GM23248 (cell line): ENCODE measurements around the gene MEG3. TPM values are rescaled to one million over a fixed set of nuclear protein-coding genes. Genes with fewer than 3 reads are reported as not detected.

Experiments used
- DNase-seq: peaks from one replicate; pipeline ENCODE4 v3.0.0-alpha.2; 2015
- H2AFZ ChIP-seq: fragments of 200-600 bp; sonication (generic); 2 replicates; pipeline ENCODE4 v1.6.1; 2016; ENCODE audit warnings: antibody characterized with exemption
- H3F3A ChIP-seq: fragments of 200-600 bp; sonication (generic); 2 replicates; pipeline ENCODE4 v1.6.1; 2016; ENCODE audit warnings: mild to moderate bottlenecking, antibody characterized with exemption, mixed run types; ENCODE audit not compliant: insufficient read depth
- H3K27ac ChIP-seq: fragments of 200-600 bp; sonication (generic); 2 replicates; pipeline ENCODE4 v1.5.1; 2016; ENCODE audit warnings: mild to moderate bottlenecking
- H3K27me3 ChIP-seq: fragments of 200-600 bp; sonication (generic); replicated peaks from 2 replicates; pipeline ENCODE4 v1.6.1; 2016; ENCODE audit warnings: mild to moderate bottlenecking; ENCODE audit not compliant: insufficient read depth
- H3K36me3 ChIP-seq: fragments of 200-600 bp; sonication (generic); 2 replicates; pipeline ENCODE4 v1.6.1; 2016; ENCODE audit warnings: low read depth, mild to moderate bottlenecking
- H3K4me1 ChIP-seq: fragments of 200-600 bp; sonication (generic); 2 replicates; pipeline ENCODE4 v1.6.1; 2016; ENCODE audit warnings: mild to moderate bottlenecking; ENCODE audit not compliant: insufficient read depth
- H3K4me2 ChIP-seq: fragments of 200-600 bp; sonication (generic); one replicate; pipeline ENCODE4 v1.6.1; 2016; ENCODE audit warnings: mild to moderate bottlenecking; ENCODE audit not compliant: unreplicated experiment
- H3K4me3 ChIP-seq: fragments of 200-600 bp; sonication (generic); 2 replicates; pipeline ENCODE4 v1.5.1; 2016; ENCODE audit warnings: mild to moderate bottlenecking
- H3K79me2 ChIP-seq: fragments of 200-600 bp; sonication (generic); 2 replicates; pipeline ENCODE4 v1.6.1; 2016; ENCODE audit warnings: mild to moderate bottlenecking; ENCODE audit not compliant: insufficient read depth
- H3K9ac ChIP-seq: fragments of 200-600 bp; sonication (generic); 2 replicates; pipeline ENCODE4 v1.6.1; 2016; ENCODE audit warnings: mild to moderate bottlenecking
- H3K9me2 ChIP-seq: fragments of 200-600 bp; sonication (generic); 2 replicates; pipeline ENCODE4 v1.6.1; 2016; ENCODE audit warnings: mixed run types, mild to moderate bottlenecking, moderate library complexity; ENCODE audit not compliant: insufficient read depth
- H3K9me3 ChIP-seq: fragments of 200-600 bp; sonication (generic); one replicate; pipeline ENCODE4 v1.6.1; 2017; ENCODE audit warnings: low read depth
- H4K20me1 ChIP-seq: fragments of 200-600 bp; sonication (generic); 2 replicates; pipeline ENCODE4 v1.6.0; 2016; ENCODE audit not compliant: insufficient read depth
- EZH2 ChIP-seq: fragments of 200-600 bp; sonication (generic); IDR thresholded peaks from 2 replicates; pipeline ENCODE4 v1.6.1; 2018; ENCODE audit warnings: antibody characterized with exemption, mild to moderate bottlenecking; ENCODE audit not compliant: insufficient read depth, poor library complexity, severe bottlenecking
- EZH2phosphoT487 ChIP-seq: fragments of 200-600 bp; sonication (generic); IDR thresholded peaks from 2 replicates; pipeline ENCODE4 v1.6.1; 2018; ENCODE audit warnings: antibody characterized with exemption, moderate library complexity, mild to moderate bottlenecking, low read depth; ENCODE audit not compliant: insufficient read depth
- WGBS, 2 experiments: methylation state at CpG; one replicate each; pipeline ENCODE4 v1.1.6; 2015 to 2017; ENCODE audit warnings: low lambda C conversion rate in 2 of 2, low coverage in 1 of 2; ENCODE audit errors: missing lambda C conversion rate in 2 of 2; 5-methylcytosine and 5-hydroxymethylcytosine counted together
- in situ Hi-C: fragments of 300-500 bp; cut with MboI; formaldehyde crosslinking; loops from 2 replicates; pipeline ENCODE4 v1.15.0; 2020
- polyA plus RNA-seq: library from polyadenylated mRNA; unstranded; fragments of >200 nt; fragmentation: Nextera tagmentation; extraction: Ambion mirVana; gene quantifications from 2 replicates; pipeline ENCODE4 v1.2.1, GENCODE V29; 2016
- total RNA-seq: library from RNA; depleted of rRNA; stranded (reverse); fragments of >200 nt; shearing (Covaris generic); gene quantifications from 2 replicates; pipeline ENCODE4 v1.2.3, GENCODE V29; 2014

The MEG3 gene
- total and polyA plus RNA-seq, 2 experiments from 2014 or later: 101 to 228 TPM

- H3F3A ChIP-seq: 0 out of 2 replicates have a peak, but pooled peaks cover 11% of the 10 kb centered on the region
- no peaks in the 10 kb centered on the region for H3K9me2 ChIP-seq
- 44 to 63% methylated on average over 24 to 26 of the region's 26 CpGs for WGBS, 2 experiments
- H3K9me3 ChIP-seq: no peaks in the 10 kb centered on the region
- peak; percentile 80 for DNase-seq
- peak overlapping the region; percentile 96 for H3K27ac ChIP-seq
- peak overlapping the region; percentile 100 for H3K9ac ChIP-seq
- H3K27me3 ChIP-seq: no peaks in the 10 kb centered on the region
- no peak for TF ChIP-seq EZH2phosphoT487
- TF ChIP-seq EZH2: no peak
- H3K79me2 ChIP-seq: peaks cover 67% of the 10 kb centered on the region
- peaks cover 16% of the 10 kb centered on the region; the same call in 1 of the 2 replicates for H4K20me1 ChIP-seq
- peak overlapping the region; percentile 43 for H3K4me2 ChIP-seq
- no peaks in the 10 kb centered on the region for H3K4me1 ChIP-seq
- in situ Hi-C loops: loop anchor here (25.0 kb wide), 1 partner anchor 416 kb away; no protein-coding TSS in a partner anchor
- H3K4me3 ChIP-seq: peak overlapping the region; percentile 94
- H3K36me3 ChIP-seq: peaks cover 14% of the 10 kb centered on the region; the same call in 1 of the 2 replicates
- H2AFZ ChIP-seq: no peak overlapping the region
Measured at GRCh38 chr14:100828031-100828769, 2.3 kb downstream of the MEG3 start.

GRCh38 chr14:100830681-100831080 is 4.8 kb downstream of the MEG3 start:
- Histone ChIP-seq H4K20me1 (peaks cover 16% of the 10 kb centered on the region; the same call in 1 of the 2 replicates), H3K9ac (no peak overlapping the region), H3K9me3 (no peaks in the 10 kb centered on the region), H3K36me3 (peaks cover 14% of the 10 kb centered on the region; the same call in 1 of the 2 replicates), H3K27ac (no peak overlapping the region), H3K4me1 (no peaks in the 10 kb centered on the region), H3K27me3 (no peaks in the 10 kb centered on the region), H3F3A (peaks cover 18% of the 10 kb centered on the region; the same call in 1 of the 2 replicates), H2AFZ (no peak overlapping the region), H3K79me2 (peaks cover 90% of the 10 kb centered on the region), H3K4me3 (no peak overlapping the region), H3K4me2 (no peak overlapping the region), H3K9me2 (no peaks in the 10 kb centered on the region)
- in situ Hi-C loops: loop anchor here (25.0 kb wide), 1 partner anchor 418 kb away; no protein-coding TSS in a partner anchor
- WGBS, 2 experiments: 65 to 68% methylated on average over 8 of the region's 8 CpGs
- DNase-seq: no peak
- TF ChIP-seq EZH2phosphoT487 (no peak), EZH2 (no peak)

- Histone ChIP-seq H3K4me3 (no peak overlapping the region), H3K9me2 (no peaks in the 10 kb centered on the region), H2AFZ (no peak overlapping the region), H3K4me1 (no peaks in the 10 kb centered on the region), H3K27me3 (no peaks in the 10 kb centered on the region), H3K9me3 (no peaks in the 10 kb centered on the region), H3F3A (peaks cover 18% of the 10 kb centered on the region; the same call in 1 of the 2 replicates), H4K20me1 (peaks cover 16% of the 10 kb centered on the region; the same call in 1 of the 2 replicates), H3K36me3 (peaks cover 14% of the 10 kb centered on the region; the same call in 1 of the 2 replicates), H3K4me2 (no peak overlapping the region), H3K27ac (no peak overlapping the region), H3K9ac (no peak overlapping the region), H3K79me2 (peaks cover 93% of the 10 kb centered on the region)
- TF ChIP-seq EZH2phosphoT487 (no peak), EZH2 (no peak)
- WGBS, 2 experiments: 82 to 83% methylated on average over 21 of the region's 21 CpGs
- no peak for DNase-seq
- in situ Hi-C loops: loop anchor here (25.0 kb wide), 1 partner anchor 420 kb away; no protein-coding TSS in a partner anchor
Measured at GRCh38 chr14:100832311-100832960, 6.5 kb downstream of the MEG3 start.

DNA sequence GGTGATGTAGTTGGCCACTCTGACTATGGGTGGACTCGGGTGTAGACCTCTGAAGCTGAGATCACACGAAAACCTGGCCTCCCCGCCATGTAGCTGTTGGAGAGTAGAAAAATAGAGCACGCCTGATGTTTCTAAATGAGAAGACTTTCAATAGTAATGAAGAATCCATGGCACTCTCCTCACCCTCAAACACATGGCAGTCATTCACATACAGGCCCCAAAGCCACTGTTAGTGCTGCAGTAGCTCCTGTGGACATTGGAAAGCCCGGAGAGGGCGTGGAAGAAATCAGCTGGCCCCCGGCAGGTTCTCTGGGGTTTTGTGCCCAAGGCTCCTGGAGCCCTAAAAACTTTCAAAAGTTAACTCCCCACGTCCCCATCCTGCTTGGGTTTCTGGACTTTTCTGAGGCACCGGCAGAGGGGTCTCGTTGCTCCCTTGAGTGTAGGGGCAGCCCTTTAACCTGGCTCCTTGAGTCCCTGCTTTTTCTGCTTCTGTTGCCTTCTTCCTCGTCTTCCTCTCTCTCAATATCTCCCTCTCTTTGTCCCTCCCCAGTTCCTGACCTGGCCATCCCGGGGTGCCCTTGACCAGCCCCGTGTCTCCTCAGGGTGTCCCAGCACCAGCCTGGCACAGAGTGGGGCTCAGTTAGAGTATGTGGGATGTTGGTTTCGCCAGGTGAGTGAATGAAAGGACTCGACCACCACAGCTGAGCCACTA is 8.3 kb downstream of the MEG3 start:
- Histone ChIP-seq H3F3A (peaks cover 26% of the 10 kb centered on the region; the same call in 1 of the 2 replicates), H4K20me1 (peaks cover 8% of the 10 kb centered on the region; the same call in 1 of the 2 replicates), H2AFZ (no peak overlapping the region), H3K27me3 (no peaks in the 10 kb centered on the region), H3K4me1 (0 out of 2 replicates have a peak, but pooled peaks cover 4% of the 10 kb centered on the region), H3K9me2 (no peaks in the 10 kb centered on the region), H3K9ac (no peak overlapping the region), H3K36me3 (peaks cover 14% of the 10 kb centered on the region; the same call in 1 of the 2 replicates), H3K27ac (no peak overlapping the region), H3K4me3 (no peak overlapping the region), H3K79me2 (peaks cover 86% of the 10 kb centered on the region), H3K4me2 (no peak overlapping the region), H3K9me3 (no peaks in the 10 kb centered on the region)
- DNase-seq: no peak
- in situ Hi-C loops: loop anchor here (25.0 kb wide), 1 partner anchor 422 kb away; no protein-coding TSS in a partner anchor
- 69 to 73% methylated on average over 15 of the region's 15 CpGs for WGBS, 2 experiments
- TF ChIP-seq EZH2phosphoT487: no peak
- no peak for TF ChIP-seq EZH2
